BJ (cell line): ENCODE data around the gene SIGLEC8. TPM values are rescaled to one million over a fixed set of nuclear protein-coding genes. Genes with fewer than 3 reads are reported as not detected.

ENCODE experiments used
- CTCF ChIA-PET: fragments of 350-600 bp; formaldehyde crosslinking; extraction: SDS; loops from one replicate; lab custom pipeline; 2021; ENCODE audit warnings: antibody characterized with exemption, inconsistent platforms; lab: Yijun Ruan, JAX
- POLR2A ChIA-PET: fragments of 300-600 bp; sonication (Branson Sonifier 250); formaldehyde crosslinking; extraction: SDS; loops from one replicate; lab custom pipeline; 2021; ENCODE audit warnings: antibody characterized with exemption; lab: Charles Lee
- DNase-seq: peaks from one replicate; pipeline ENCODE4 v3.0.0-alpha.2; 2011; ENCODE audit warnings: low read depth
- H3K27me3 ChIP-seq: 2 replicates; pipeline ENCODE4 v1.6.0; 2011; ENCODE audit warnings: low read length; ENCODE audit not compliant: control insufficient read depth, insufficient read depth
- H3K36me3 ChIP-seq: 2 replicates; pipeline ENCODE4 v1.5.1; 2011; ENCODE audit warnings: low read length; ENCODE audit not compliant: control insufficient read depth, insufficient read depth
- H3K4me3 ChIP-seq: 2 replicates; pipeline ENCODE4 v1.5.1; 2011; ENCODE audit warnings: low read depth, mild to moderate bottlenecking, control low read depth, low read length
- polyA minus RNA-seq: library from RNA; depleted of rRNA, polyadenylated mRNA; stranded (reverse); fragments of >200 nt; gene quantifications from 2 replicates; pipeline ENCODE4 v1.2.3, GENCODE V29; 2011; rRNA and poly(A)+ RNA removed
- polyA plus RNA-seq: library from polyadenylated mRNA; depleted of rRNA; stranded (reverse); fragments of >200 nt; gene quantifications from 2 replicates; pipeline ENCODE4 v1.2.3, GENCODE V29; 2011; rRNA removed
- TF ChIP-seq, protein P1 (sequence below): IDR thresholded peaks from 2 replicates; pipeline ENCODE4 v1.5.1; 2011; ENCODE audit warnings: low read depth, mild to moderate bottlenecking, control low read depth, inconsistent platforms, low read length, moderate library complexity; ENCODE audit not compliant: insufficient read depth

The SIGLEC8 gene
- polyA plus RNA-seq = not detected in 2 replicates
- not detected in 2 replicates for polyA minus RNA-seq

GRCh38 chr19:51458051-51458645 is at the start of gene SIGLEC8:
TSS of gene SIGLEC8 (minus strand) at chr19:51458454. CDS start at chr19:51458387, 67 bp downstream.
- DNase-seq = no peak
- Histone ChIP-seq H3K4me3 (no peak within 1 kb of the TSS), H3K36me3 (no peaks in the 10 kb centered on the region), H3K27me3 (no peaks in the 10 kb centered on the region; the same call in 1 of the 2 replicates)
- CTCF ChIA-PET = no interaction called here
- TF ChIP-seq, protein P1, sequence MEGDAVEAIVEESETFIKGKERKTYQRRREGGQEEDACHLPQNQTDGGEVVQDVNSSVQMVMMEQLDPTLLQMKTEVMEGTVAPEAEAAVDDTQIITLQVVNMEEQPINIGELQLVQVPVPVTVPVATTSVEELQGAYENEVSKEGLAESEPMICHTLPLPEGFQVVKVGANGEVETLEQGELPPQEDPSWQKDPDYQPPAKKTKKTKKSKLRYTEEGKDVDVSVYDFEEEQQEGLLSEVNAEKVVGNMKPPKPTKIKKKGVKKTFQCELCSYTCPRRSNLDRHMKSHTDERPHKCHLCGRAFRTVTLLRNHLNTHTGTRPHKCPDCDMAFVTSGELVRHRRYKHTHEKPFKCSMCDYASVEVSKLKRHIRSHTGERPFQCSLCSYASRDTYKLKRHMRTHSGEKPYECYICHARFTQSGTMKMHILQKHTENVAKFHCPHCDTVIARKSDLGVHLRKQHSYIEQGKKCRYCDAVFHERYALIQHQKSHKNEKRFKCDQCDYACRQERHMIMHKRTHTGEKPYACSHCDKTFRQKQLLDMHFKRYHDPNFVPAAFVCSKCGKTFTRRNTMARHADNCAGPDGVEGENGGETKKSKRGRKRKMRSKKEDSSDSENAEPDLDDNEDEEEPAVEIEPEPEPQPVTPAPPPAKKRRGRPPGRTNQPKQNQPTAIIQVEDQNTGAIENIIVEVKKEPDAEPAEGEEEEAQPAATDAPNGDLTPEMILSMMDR = no peak
- POLR2A ChIA-PET = no interaction called here

DNA sequence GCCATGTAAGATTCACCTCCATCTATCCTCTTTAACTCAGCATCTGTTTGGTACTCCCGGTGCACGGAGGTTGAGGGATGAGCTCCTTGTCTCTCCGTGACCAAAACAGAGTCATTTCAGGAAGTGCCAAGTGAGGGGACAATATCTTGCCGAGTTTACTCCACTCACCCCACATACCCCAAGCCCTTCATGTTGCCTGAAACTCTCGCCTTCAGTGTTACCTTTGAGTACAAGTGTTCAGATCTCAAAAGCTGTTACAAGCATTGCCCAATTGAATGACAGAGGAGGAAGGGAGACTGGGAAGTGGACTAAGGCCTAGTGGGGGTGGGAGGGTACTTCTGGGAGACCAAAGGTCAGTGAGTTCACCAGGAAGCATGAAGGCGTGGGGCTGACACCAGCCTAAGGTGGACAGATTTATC is 49.4 kb upstream of the SIGLEC8 start:
- Histone ChIP-seq H3K27me3 (no peaks in the 10 kb centered on the region), H3K36me3 (no peaks in the 10 kb centered on the region), H3K4me3 (no peak overlapping the region)
- TF ChIP-seq, protein P1 = no peak
- ChIA-PET POLR2A (no interaction called here), CTCF (interaction anchor here (0.6 to 2.0 kb wide), 4 partner anchors 8 to 156 kb away, joined by 3 to 6 read pairs (median 4); no protein-coding TSS in a partner anchor)
- DNase-seq = no peak

DNA sequence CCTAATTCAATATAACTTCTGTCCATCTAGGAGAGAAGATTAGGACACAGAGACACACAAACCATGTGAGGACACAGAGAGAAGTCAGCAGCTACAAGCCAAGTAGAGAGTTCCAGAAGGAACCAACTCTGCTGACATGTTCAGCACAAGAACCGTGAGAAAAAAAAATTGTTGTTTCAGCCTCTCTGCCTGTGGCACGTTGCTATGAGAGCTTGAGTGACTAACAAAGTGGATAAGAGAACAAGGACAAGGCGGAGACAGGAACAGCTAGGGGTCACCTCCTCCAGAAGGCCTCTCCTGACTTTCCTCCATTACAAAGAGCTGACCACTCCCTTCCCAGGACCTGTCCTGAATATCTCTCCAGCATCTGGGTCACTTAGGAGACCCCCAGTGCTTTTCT is 48.9 kb upstream of the SIGLEC8 start:
- TF ChIP-seq, protein P1 = no peak
- ChIA-PET POLR2A (no interaction called here), CTCF (interaction anchor here (0.6 to 2.2 kb wide), 5 partner anchors 7 to 156 kb away, joined by 3 to 8 read pairs (median 4); no protein-coding TSS in a partner anchor)
- no peak overlapping the region for H3K4me3 ChIP-seq
- no peaks in the 10 kb centered on the region for H3K27me3 ChIP-seq
- H3K36me3 ChIP-seq = no peaks in the 10 kb centered on the region
- DNase-seq = no peak

GRCh38 chr19:51505904-51506303 is 47.6 kb upstream of the SIGLEC8 start:
- ChIA-PET CTCF (interaction anchor here (2.2 kb wide), 1 partner anchor 8 kb away, joined by 8 read pairs; no protein-coding TSS in a partner anchor), POLR2A (no interaction called here)
- TF ChIP-seq, protein P1 = no peak
- no peaks in the 10 kb centered on the region for H3K27me3 ChIP-seq
- H3K36me3 ChIP-seq = no peaks in the 10 kb centered on the region
- H3K4me3 ChIP-seq = no peak overlapping the region
- no peak for DNase-seq

- Histone ChIP-seq H3K36me3 (no peaks in the 10 kb centered on the region), H3K27me3 (no peaks in the 10 kb centered on the region), H3K4me3 (no peak overlapping the region)
- ChIA-PET POLR2A (no interaction called here), CTCF (interaction anchor here (1.5 to 1.8 kb wide), 2 partner anchors 12 to 31 kb away, joined by 3 to 4 read pairs; no protein-coding TSS in a partner anchor)
- DNase-seq = no peak
- TF ChIP-seq, protein P1 = no peak
Observed at GRCh38 chr19:51503896-51504295, 45.6 kb upstream of the SIGLEC8 start.
